ENCODE data around the gene CAPN13. TPM values are rescaled to one million over a fixed set of nuclear protein-coding genes. Genes with fewer than 3 reads are reported as not detected.

The CAPN13 gene
- total and polyA plus RNA-seq, 10 of the 15 experiments (the other 5 are each of a cell fraction or from before 2014, with no cell fraction given): 0.03 to 0.10 (median 0.06) TPM; not detected in 7

DNA sequence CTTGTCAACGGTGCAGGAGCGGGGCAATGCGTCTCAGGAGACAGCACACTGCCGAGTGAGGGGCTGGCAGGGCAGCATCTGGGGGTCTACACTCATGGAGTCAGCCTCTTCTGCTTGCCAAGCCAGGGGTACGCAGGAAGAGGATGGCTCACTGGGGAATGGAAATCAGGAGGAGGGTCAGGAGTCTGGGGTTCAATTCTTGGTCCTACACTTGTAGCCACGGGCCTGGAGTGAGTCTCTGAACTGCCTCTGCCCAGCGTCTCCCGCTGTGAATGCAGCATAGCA, 70.0 kb downstream of the CAPN13 start (continued):
- TF ChIP-seq, protein P1, sequence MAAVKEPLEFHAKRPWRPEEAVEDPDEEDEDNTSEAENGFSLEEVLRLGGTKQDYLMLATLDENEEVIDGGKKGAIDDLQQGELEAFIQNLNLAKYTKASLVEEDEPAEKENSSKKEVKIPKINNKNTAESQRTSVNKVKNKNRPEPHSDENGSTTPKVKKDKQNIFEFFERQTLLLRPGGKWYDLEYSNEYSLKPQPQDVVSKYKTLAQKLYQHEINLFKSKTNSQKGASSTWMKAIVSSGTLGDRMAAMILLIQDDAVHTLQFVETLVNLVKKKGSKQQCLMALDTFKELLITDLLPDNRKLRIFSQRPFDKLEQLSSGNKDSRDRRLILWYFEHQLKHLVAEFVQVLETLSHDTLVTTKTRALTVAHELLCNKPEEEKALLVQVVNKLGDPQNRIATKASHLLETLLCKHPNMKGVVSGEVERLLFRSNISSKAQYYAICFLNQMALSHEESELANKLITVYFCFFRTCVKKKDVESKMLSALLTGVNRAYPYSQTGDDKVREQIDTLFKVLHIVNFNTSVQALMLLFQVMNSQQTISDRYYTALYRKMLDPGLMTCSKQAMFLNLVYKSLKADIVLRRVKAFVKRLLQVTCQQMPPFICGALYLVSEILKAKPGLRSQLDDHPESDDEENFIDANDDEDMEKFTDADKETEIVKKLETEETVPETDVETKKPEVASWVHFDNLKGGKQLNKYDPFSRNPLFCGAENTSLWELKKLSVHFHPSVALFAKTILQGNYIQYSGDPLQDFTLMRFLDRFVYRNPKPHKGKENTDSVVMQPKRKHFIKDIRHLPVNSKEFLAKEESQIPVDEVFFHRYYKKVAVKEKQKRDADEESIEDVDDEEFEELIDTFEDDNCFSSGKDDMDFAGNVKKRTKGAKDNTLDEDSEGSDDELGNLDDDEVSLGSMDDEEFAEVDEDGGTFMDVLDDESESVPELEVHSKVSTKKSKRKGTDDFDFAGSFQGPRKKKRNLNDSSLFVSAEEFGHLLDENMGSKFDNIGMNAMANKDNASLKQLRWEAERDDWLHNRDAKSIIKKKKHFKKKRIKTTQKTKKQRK (IDR thresholded peaks at IDR 0.05; ENCODE audit: low read depth, low read length): no peak
- TF ChIP-seq, protein P2, sequence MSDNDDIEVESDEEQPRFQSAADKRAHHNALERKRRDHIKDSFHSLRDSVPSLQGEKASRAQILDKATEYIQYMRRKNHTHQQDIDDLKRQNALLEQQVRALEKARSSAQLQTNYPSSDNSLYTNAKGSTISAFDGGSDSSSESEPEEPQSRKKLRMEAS (IDR thresholded peaks at IDR 0.05; ENCODE audit: low read depth, low read length): no peak

DNA sequence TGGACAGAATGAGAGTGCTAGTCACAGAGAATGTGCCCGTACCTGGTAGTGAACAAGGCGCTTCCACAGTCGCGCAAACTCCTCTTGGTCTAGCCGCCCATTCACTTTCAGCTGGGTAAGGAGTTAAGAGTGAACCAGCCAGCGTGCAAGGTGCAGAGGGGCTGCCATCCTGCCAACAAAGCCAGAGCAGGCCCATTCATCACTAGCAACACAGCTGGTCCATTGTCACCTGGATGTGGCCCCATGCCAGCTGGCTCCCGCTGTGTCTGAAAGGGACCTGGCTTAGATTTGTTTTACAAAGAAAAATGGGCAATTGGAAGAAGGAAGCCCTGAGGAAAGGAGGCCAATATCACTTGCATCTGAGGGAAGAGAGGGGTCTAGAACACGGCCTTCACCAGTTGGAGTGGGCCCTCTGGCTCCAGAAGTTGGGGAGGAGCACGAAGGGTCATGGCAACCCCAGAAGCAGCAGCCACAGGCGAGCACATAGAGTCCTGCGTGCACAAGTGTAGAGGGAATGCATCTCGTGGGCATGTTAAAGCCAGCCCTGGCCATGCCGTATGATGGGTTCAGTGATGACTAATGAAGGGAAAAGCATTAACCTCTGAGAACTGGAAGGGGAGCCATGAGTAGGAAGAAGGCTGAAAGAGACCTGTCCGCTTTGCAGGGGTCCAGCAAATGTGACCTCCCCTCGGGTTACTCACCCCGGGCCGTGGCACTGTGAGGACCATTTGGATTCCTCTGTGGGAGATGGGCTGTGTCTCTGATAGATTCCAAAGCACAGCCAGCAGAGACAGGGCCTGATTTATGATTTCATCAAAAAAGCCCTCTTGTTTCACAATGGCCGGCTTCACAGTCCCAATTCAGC, 70.6 kb downstream of the CAPN13 start:
- Histone ChIP-seq H3K27me3 (replicated peaks in 1 of 2; ENCODE audit: control insufficient read depth in 2 of 2, insufficient read depth in 2 of 2, low read length in 1 of 2) (peaks cover 0 to 2% of the 10 kb centered on the region in 2 experiments; a peak in 1 of 4 replicates), H3K4me2 (ENCODE audit: control insufficient read depth, insufficient read depth) (no peak overlapping the region), H3K9ac (ENCODE audit: control insufficient read depth, insufficient read depth, low read length) (no peak overlapping the region), H2AFZ (ENCODE audit: control insufficient read depth, low read depth, low read length) (no peak overlapping the region), H3K27ac (ENCODE audit: control insufficient read depth, insufficient read depth) (no peak overlapping the region), H3K9me3 (replicated peaks; ENCODE audit: control insufficient read depth, insufficient read depth, low read length) (no peaks in the 10 kb centered on the region), H3K36me3 (ENCODE audit: control insufficient read depth in 2 of 2, insufficient read depth in 2 of 2, low read length in 1 of 2) (no peaks in the 10 kb centered on the region), H3K79me2 (ENCODE audit: control insufficient read depth, insufficient read depth, low read length) (no peaks in the 10 kb centered on the region), H4K20me1 (ENCODE audit: control insufficient read depth, insufficient read depth) (no peaks in the 10 kb centered on the region), H3K4me3 (no peak overlapping the region), H3K4me1 (ENCODE audit: control insufficient read depth, insufficient read depth, low read length) (no peaks in the 10 kb centered on the region)
- 50% methylated on average over 18 of the region's 18 CpGs for WGBS (ENCODE audit: insufficient coverage, insufficient replicate concordance, low lambda C conversion rate, missing lambda C conversion rate)
- FAIRE-seq (no peak), DNase-seq (ENCODE audit: low read depth, low spot score) (no peak), ATAC-seq (no peak)
- ChIA-PET SMC1A (ENCODE audit: uncharacterized antibody, unreplicated experiment) (no interaction called here), CTCF (no interaction called here), RAD21 (ENCODE audit: unreplicated experiment) (no interaction called here), POLR2A (no interaction called here)
- in situ Hi-C loops (cut with MboI) (no loop called here), intact Hi-C loops (cut with micrococcal nuclease; ENCODE audit: unreplicated experiment) (no loop called here)
- no TSS peak for BruUV-seq (replicated peaks)
- no peak for TF ChIP-seq HCFC1 (IDR thresholded peaks at IDR 0.05; ENCODE audit: low read length)

All from GM12878 (cell line).